Measurements from ENCODE around the gene TMPRSS9. TPM values are rescaled to one million over a fixed set of nuclear protein-coding genes. Genes with fewer than 3 reads are reported as not detected.
A peak's percentile ranks its signal among the peaks of the same experiment; 100 is the strongest.

The TMPRSS9 gene
- total and polyA plus RNA-seq, 2 of the 13 experiments (the other 11 are each of a cell fraction or from before 2014, with no cell fraction given): 2.5 to 5.2 TPM

DNA sequence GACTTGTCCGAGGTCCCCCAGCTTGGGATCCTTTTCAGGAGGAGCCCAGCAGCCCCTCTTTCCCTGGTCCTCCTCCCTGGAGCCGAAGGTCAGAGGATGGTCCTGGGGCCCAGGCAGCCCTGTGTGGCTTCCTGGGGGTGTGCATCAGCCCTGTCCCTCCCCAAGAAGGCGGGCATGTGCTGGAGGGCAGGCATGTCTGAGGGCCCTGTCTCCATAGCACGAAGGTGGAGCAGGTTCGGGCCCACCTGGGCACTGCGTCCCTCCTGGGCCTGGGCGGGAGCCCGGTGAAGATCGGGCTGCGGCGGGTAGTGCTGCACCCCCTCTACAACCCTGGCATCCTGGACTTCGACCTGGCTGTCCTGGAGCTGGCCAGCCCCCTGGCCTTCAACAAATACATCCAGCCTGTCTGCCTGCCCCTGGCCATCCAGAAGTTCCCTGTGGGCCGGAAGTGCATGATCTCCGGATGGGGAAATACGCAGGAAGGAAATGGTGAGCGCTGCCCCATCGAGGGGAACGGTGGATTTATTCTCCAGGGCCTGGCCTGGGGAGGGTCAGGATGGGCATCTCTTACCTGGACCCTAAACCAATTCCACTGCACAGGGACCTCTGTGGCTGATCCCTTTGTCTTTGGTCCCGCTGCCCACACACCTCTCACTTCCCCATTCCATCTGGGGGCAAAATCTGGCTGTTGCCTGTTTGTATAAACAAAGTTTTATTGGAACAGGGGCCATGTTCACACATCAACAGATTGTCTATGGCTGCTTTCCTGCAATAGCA, 56.4 kb downstream of the TMPRSS9 start (continued):
- TF ChIP-seq FIP1L1 (IDR thresholded peaks at IDR 0.05; ENCODE audit: borderline replicate concordance, insufficient read depth, low read depth, low read length) (no peak), PCBP2 (optimal IDR thresholded peaks at IDR 0.05; ENCODE audit: low read depth, low read length, poor library complexity, severe bottlenecking) (no peak), NR1H2 (CRISPR knock-in tag; IDR thresholded peaks at IDR 0.05; ENCODE audit: borderline replicate concordance, low read depth) (no peak), JUN (CRISPR knock-in tag; IDR thresholded peaks at IDR 0.05) (no peak; the same call in 1 of the 2 replicates), CBX2 (IDR thresholded peaks at IDR 0.05; ENCODE audit: low read depth, low read length) (no peak), CBX2 (CRISPR knock-in tag; IDR thresholded peaks at IDR 0.05; ENCODE audit: low read depth) (no peak), RAD21 (CRISPR knock-in tag; IDR thresholded peaks at IDR 0.05) (peak; percentile 61; the same call in 1 of the 2 replicates), TOPORS (CRISPR knock-in tag; IDR thresholded peaks at IDR 0.05) (no peak), TARDBP (CRISPR knock-in tag; IDR thresholded peaks at IDR 0.05) (peak; percentile 71; the same call in 1 of the 2 replicates), ZNF180 (CRISPR knock-in tag; IDR thresholded peaks at IDR 0.05; ENCODE audit: borderline replicate concordance, low read depth) (no peak), HNF4G (IDR thresholded peaks at IDR 0.05; ENCODE audit: borderline replicate concordance, low read depth, low read length) (peak; percentile 80), HNF4G (CRISPR knock-in tag; IDR thresholded peaks at IDR 0.05; ENCODE audit: borderline replicate concordance, low read depth) (peak; percentile 92; the same call in 1 of the 2 replicates), FOXA1 (IDR thresholded peaks at IDR 0.05) (no peak), FOXA1 (CRISPR knock-in tag; IDR thresholded peaks at IDR 0.05) (no peak), RBAK (CRISPR knock-in tag; IDR thresholded peaks at IDR 0.05) (0 out of 2 replicates have a peak, but pooled peaks have one; percentile 44), ZNF619 (CRISPR knock-in tag; IDR thresholded peaks at IDR 0.05) (peak; percentile 84), CHCHD3 (CRISPR knock-in tag; IDR thresholded peaks at IDR 0.05) (no peak), CHD4 (IDR thresholded peaks at IDR 0.05; ENCODE audit: borderline replicate concordance, low read length) (no peak)
- TF ChIP-seq, protein P1, sequence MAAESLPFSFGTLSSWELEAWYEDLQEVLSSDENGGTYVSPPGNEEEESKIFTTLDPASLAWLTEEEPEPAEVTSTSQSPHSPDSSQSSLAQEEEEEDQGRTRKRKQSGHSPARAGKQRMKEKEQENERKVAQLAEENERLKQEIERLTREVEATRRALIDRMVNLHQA (CRISPR knock-in tag; IDR thresholded peaks at IDR 0.05): no peak
- TF ChIP-seq, protein P2, sequence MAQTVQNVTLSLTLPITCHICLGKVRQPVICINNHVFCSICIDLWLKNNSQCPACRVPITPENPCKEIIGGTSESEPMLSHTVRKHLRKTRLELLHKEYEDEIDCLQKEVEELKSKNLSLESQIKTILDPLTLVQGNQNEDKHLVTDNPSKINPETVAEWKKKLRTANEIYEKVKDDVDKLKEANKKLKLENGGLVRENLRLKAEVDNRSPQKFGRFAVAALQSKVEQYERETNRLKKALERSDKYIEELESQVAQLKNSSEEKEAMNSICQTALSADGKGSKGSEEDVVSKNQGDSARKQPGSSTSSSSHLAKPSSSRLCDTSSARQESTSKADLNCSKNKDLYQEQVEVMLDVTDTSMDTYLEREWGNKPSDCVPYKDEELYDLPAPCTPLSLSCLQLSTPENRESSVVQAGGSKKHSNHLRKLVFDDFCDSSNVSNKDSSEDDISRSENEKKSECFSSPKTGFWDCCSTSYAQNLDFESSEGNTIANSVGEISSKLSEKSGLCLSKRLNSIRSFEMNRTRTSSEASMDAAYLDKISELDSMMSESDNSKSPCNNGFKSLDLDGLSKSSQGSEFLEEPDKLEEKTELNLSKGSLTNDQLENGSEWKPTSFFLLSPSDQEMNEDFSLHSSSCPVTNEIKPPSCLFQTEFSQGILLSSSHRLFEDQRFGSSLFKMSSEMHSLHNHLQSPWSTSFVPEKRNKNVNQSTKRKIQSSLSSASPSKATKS (CRISPR knock-in tag; IDR thresholded peaks at IDR 0.05): 0 out of 2 replicates have a peak, but pooled peaks have one; percentile 44
- TF ChIP-seq, protein P3, sequence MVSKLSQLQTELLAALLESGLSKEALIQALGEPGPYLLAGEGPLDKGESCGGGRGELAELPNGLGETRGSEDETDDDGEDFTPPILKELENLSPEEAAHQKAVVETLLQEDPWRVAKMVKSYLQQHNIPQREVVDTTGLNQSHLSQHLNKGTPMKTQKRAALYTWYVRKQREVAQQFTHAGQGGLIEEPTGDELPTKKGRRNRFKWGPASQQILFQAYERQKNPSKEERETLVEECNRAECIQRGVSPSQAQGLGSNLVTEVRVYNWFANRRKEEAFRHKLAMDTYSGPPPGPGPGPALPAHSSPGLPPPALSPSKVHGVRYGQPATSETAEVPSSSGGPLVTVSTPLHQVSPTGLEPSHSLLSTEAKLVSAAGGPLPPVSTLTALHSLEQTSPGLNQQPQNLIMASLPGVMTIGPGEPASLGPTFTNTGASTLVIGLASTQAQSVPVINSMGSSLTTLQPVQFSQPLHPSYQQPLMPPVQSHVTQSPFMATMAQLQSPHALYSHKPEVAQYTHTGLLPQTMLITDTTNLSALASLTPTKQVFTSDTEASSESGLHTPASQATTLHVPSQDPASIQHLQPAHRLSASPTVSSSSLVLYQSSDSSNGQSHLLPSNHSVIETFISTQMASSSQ (IDR thresholded peaks at IDR 0.05; ENCODE audit: low read depth): no peak
- TF ChIP-seq, protein P3 (CRISPR knock-in tag; IDR thresholded peaks at IDR 0.05; ENCODE audit: borderline replicate concordance): no peak; the same call in 1 of the 2 replicates
- TF ChIP-seq, protein P4, sequence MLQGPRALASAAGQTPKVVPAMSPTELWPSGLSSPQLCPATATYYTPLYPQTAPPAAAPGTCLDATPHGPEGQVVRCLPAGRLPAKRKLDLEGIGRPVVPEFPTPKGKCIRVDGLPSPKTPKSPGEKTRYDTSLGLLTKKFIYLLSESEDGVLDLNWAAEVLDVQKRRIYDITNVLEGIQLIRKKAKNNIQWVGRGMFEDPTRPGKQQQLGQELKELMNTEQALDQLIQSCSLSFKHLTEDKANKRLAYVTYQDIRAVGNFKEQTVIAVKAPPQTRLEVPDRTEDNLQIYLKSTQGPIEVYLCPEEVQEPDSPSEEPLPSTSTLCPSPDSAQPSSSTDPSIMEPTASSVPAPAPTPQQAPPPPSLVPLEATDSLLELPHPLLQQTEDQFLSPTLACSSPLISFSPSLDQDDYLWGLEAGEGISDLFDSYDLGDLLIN (CRISPR knock-in tag; IDR thresholded peaks at IDR 0.05; ENCODE audit: borderline replicate concordance): no peak
